GM21737 (cell line): ENCODE measurements around the gene ODAD4.
"Not testable (repeated sequence)": the region's sequence is repeated elsewhere in the genome, so short reads cannot be mapped to it uniquely, and the experiment has no call there.

Experiments
- ATAC-seq: cut with Tn5 transposase; IDR thresholded peaks from one replicate; pipeline ENCODE4 v1.9.1; 2021; ENCODE audit warnings: mild to moderate bottlenecking, moderate library complexity; ENCODE audit not compliant: unreplicated experiment

ODAD4 gene

DNA sequence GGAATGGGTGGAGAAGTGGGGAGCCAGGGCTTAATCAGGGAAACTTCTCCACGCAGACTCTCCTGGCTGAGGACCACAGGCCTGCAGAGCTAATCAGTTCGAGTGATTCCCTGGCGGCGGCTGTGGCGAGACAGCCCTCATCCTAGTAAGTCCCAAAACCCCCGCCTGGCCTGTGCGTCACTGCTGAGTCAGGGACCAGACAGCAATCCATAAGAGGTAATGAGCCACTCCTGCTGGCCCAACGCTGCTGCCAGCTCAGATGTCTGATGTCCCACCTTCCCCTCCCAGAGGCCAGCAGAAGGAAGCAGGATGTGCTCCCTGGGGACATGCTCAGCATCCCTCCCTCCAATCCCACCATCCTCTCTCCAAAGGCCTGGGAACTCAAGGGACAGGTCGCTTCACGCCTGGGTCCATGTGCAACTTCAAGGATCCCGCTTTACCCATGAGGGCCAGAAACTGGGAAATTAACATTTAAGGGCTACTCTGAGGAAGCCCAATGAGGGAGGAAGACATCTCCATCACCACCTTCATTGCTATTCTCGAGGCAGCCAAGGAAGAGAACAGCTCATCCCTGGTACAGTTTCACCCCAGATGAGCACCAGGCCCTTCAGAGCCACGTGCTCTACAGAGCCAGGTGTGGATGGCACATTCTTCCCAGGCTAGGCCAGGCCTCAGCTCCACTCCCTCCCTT lies 19.6 kb upstream of the ODAD4 start:
- ATAC-seq = no peak

DNA sequence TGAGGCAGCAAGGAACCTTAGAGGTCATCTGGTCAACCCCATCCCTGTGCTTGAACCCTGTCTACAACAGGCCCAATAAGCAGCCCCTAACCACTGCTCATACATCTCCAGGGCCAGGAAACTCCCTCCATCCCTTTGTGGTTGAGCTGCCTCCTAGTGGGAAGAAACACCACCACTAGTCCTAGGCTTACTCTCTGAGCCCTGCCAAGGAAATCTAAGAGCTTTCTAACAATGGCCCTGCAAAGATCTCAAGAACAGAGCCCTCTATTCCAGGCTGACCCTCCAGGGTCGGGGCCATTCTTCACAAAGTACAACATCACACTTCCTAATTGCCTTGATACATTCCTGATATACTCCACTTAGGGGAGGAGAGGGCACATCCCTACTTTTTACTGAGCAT lies 17.5 kb upstream of the ODAD4 start:
- no peak for ATAC-seq

DNA sequence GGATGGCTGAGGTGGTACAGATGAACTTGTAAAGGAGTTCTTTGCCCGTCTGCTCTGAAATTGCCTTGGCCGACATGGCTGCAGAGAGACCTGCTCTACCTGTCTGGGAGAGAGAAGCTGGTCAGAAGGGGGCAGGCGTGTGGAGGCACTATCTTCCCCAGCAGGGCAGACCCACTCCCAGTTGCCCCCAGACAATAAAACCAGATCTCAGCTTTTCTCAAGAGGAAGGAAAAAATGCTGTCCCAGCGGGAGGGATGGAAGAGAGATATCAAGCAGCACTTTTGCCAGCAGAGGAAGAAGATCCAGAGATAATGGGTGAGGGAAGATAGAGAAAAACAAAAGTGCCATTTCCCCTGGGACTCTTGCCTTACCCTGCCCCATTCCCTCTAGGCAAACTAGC lies 16.6 kb upstream of the ODAD4 start:
- ATAC-seq = no peak

DNA sequence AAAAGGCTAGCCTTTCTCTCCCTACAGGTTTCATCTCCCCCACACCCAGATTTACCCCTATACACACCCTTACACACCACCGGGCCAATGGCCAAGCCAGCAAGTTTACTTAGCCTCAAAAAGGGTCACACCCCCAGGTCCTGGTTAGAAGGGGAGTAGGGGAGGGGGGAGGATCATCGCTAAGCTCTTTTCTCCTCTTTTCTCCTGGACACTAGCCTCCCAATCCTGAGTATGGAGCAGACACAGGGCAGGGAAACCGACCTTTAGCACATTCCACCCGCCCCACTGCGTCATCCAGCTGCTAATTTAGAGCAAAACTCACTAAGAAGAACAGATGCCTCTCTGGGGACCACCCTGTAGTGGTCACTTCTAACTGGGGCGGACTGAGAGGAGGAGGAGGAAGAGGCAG lies 16.1 kb upstream of the ODAD4 start:
- ATAC-seq = no peak

DNA sequence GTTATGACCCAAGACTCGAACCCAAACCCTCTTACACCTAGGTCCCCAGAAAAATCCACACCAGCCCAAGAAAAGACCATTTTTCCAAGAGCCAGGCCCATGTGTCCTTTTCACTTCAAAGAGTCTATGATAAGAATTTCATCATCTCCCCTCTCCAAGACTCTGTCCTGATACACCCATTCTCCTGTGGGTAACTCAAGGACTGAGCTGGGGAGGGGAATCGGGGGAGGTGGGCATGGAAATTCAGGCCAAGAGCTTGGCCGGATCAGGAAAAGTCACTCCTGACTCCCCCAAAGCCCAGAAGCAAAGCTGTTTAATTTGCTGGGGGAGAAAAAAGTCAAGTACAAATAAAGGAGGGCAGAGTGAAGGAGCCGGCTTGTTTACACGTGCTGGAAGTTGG lies 15.4 kb upstream of the ODAD4 start:
- ATAC-seq = no peak

DNA sequence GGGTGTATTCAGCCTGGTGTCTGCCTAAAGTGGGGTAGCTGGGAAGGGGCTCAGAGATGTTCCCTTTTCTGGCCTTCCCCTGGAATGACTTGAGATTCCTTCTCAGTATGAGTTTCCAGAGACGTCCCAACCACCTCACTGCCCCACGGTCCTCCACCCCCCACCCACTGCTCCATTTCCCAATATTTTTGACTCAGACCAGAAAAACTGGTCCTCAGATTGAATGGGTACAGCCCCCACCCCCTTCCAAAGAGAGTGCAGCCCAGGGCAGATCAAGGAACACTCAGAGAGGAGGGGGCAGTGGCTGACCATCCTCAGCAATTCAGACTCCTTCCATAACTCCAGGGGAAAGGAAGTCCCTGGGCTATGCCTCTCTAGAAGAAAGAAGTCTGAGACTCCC lies 14.9 kb upstream of the ODAD4 start:
- ATAC-seq = no peak

DNA sequence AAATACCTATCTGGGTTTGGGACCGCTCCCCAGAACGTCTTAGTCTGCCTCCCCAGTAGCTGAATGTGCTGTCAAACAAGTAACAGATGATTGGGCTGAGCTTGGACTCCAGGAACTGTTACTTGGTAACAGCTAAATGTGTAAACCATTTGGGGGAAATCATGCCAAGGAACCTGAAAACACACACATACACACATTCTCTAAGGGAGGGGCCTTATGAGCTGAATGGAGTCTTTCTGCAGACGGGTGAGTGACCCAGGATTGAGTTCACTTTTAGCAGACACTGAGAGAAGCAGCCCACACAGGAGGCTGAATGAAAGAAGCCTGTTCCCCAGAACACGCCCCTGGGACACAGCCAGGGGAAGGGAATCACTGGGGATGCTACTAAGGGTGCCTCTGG lies 13.2 kb upstream of the ODAD4 start:
- ATAC-seq = no peak

DNA sequence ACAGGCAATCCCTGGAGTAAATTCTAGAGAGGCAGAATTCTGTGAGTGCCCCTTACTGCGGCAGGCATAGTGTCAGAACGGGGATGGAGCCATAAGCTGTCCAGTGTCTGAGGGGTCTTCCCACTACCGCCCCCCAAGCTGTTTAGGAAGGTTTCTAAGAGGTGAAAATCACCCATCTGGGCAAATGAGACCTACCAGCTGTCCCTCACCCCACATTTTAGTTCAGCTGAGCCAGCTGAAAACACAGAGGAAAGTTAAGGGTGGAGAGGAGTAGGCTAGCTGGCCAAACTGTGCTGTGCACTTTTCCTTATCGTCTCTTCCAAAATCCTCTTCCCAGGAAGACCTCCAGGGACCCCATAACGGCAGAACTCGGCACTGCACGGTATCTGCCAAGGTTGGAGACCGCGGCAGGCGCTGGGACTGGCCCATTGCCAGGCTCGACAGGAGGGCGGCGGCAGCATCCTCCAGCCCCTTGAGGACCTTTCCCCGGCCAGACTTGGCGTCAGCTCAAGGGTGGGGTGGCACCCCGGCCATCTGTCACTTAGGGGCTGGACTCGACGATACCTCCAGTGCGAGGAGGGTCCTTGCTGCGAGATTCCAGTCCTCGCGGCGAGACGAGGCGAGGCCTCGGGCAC lies 12.6 kb upstream of the ODAD4 start:
- ATAC-seq = peak; percentile 14

DNA sequence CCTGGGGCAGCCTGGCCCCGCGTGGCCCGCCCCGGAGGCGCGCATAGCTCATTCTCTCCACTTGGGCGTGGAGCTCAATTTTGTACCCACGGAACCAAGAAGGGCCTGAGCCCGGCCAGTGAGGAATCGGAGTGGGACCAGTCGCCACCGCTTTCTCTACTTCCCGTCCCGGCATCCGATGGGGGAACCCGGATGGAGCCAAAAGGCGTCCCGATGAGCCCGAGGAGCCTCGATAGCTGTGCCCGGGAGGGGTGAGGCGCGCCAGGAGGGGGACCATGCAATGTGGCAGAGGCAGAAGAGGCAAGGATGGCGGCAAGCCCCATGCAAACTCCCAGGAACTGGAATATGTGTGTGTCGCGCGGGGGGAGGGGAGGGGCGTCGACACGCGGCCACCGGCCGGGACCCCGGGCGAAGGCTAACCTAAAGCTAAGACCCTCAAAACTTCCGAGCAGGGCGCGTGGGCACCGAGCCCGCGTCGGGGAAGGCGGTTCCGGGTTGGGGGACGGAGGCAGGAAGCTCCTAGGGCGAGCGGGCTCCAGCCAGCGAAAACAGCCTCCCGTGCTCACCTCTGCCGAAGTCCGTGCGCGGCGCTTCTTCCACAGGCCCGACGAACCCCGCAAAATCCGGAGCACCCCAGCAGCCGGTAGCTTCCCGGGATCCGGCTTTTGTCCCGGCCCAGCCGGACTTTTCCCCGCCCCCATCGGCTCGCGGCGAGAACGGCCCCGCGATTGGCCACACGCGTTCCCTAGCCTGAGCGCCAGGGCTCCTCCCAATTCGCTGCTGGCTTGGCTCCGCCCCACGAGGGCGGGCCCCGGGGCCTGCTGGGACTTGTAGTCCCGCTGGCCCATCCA lies 11.9 kb upstream of the ODAD4 start, which contains the start of gene ACLY:
TSS of gene ACLY (minus strand) at position 638 of the 851 bp plus-strand sequence. CDS start 5,078 bp downstream, outside the sequence.
- peak; percentile 94 for ATAC-seq

DNA sequence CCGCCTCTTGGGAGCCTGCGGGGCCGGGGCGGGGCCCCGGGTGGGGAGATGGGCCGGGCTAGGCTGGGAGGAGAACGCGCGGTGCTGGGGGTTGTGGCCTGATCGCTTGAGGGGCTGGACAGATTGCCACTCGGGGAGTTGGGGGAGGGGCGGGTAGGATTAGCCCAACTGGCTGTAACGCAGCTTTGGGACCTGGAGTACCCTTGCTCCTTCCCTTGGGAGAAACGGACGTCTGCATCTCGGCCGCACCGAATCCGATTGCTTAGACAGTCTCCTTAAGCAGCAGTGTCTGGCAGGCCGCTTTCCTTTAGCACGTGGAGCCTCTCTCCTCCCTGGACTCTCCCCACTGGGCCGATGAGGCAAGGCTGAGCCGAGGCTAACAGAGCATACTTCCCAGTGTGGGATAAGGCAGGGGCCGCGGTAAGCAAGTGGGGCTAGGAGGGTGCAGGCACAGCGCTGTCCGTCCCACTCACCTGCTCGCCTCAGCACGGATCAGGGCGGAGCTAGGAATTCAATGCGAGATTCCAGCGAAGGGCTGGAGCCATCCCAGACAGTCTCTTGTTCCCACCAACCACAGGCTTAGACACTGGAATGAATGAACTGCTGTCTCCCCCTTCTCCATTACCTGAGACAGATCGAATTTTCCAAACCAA lies 11.1 kb upstream of the ODAD4 start:
- peak; percentile 4 for ATAC-seq

DNA sequence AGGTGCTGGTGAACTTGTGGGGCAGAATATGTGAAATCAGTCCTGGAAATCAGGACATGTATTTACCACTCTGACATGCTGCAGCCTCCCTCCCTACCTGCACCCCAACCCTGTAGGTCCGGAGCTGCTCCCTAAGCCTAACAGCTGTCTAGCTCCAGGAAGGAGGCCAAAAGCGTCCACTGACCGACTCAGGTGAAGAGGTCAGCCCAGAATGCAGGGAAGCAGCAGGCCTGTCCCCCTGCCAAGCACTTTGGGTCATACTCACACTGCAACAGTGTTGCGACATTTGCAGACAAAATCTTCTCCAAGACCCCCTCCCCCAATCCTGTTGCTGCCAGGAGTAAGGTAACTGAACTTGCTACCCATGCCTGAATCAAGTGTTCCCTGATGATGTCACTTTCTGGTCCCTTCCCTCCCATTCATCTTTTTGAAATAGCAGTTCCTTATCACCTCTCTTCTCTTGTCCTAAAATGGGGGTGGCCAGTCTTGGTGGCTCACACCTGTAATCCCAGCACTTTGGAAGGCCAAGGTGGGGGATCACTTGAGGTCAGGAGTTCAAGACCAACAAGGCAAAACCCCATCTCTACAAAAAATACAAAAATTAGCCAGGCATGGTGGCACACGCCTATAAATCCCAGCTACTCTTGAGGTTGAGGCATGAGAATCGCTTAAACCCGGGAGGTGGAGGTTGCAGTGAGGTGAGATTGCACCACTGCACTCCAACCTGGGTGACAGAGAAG lies 10.4 kb upstream of the ODAD4 start:
- no peak for ATAC-seq

DNA sequence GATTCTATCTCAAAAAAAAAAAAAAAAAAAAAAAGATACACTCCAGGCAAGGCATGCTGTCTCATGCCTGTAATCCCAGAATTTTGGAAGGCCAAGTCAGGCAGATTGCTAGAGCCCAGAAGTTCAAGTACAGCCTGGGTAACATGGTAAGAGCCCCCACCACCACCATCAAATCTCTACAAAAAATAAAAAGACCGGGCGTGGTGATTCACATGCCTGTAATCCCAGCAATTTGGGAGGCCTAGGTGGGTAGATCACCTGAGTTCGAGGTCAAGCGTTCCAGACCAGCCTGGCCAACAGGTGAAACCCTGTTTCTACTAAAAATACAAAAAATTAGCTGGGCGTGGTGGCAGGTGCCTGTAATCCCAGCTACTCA lies 9.8 kb upstream of the ODAD4 start:
- no peak for ATAC-seq

DNA sequence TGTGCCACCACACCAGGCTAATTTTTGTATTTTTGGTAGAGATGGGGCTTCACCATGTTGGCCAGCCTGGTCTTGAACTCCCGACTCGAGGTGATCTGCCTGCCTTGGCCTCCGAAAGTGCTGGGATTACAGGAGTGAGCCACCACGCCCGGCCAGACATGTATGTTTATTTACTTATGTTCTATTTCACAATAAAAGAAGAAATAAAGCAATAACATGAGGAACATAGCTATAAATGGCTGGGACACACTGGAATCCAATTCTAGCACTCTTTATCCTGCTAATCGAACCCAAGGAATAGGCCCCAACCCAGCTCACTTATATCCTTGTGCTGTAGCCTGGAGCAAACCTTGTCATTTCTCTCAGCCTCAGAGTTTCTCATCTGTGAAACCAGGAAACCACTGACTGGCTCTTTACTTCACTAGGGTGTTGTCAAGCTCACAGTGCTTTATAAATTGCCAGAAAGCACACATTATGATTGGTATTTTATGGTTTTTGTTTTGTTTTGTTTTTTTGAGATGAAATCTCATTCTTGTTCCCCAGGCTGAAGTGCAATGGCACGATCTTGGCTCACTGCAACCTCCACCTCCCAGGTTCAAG lies 4.3 kb upstream of the ODAD4 start:
- ATAC-seq = no peak

DNA sequence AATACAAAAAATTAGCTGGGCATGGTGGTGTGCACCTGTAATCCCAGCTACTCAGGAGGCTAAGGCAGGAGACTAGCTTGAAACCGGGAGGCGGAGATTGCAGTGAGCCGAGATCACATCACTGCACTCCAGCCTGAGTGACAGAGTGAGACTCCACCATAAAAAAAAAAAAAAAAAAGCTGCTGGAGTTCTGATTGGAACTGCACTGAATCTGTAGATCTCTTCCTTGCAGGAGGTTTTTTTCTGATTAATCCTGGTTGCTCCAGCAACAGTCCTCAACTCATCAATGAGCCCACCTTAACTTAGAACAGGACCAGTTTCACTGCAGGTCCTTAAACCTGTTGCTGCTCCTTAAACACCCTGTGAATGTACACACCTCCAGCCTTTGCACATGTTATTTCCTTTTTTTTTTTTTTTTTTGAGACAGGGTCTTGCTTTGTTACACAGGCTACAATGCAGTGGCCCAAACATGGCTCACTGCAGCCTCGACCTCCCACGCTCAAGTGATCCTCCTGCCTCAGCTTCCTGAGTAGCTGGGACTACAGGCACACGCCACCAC lies 1.6 kb upstream of the ODAD4 start:
- no peak for ATAC-seq

DNA sequence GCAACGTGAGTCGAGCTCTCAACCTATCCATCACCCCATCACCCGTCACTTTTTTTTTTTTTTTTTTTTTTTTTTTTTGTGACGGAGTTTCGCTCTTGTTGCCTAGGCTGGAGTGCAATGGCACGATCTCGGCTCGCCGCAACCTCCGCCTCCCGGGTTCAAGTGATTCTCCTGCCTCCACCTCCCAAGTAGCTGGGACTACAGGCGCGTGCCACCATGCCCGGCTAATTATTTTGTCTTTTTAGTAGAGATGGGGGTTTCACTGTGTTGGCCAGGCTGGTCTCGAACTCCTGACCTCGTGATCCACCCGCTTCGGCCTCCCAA lies 378 bp downstream of the ODAD4 start:
- ATAC-seq = not testable (repeated sequence)

DNA sequence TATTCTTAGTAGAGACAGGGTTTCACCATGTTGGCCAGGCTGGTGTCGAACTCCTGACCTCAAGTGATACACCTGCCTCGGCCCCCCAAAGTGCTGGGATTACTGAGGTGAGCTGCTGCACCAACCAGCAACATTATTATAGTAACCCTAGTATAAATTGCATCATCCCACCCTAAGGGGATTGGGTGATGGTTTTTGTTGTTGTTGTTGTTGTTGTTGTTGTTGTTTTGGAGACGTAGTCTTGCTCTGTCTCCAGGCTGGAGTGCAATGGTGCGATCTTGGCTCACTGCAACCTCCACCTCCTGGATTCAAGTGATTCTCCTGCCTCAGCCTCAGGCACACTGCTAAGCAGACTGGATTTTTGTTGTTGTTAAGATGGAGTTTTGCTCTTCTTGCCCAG lies 1.3 kb downstream of the ODAD4 start:
- ATAC-seq = not testable (repeated sequence)

DNA sequence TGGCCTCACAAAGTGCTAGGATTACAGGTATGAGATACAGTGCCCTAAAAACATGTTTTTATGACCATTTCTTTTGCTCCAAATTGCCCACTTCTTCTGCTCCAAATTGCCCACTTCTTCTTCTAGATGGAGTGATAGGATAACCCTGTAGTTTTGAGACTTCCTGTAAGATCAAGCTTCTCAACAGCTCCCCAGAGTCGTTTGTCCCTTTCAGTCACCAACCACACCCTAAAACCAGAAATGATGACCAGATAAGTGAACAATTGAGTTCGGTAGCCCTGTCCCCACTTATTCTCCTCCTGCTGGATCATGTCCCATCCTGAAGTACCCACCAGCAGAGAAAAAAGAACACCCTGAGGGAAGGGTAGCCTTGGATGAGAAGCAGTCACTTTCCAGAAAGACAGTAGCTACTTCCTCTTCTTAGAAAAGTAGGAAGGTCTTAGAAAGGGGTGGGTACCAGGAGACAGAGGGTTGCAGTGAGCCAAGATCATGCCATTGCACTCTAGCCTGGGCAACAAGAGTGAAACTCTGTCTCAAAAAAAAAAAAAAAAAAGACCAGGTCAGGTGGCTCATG lies 2.5 kb downstream of the ODAD4 start:
- no peak for ATAC-seq

DNA sequence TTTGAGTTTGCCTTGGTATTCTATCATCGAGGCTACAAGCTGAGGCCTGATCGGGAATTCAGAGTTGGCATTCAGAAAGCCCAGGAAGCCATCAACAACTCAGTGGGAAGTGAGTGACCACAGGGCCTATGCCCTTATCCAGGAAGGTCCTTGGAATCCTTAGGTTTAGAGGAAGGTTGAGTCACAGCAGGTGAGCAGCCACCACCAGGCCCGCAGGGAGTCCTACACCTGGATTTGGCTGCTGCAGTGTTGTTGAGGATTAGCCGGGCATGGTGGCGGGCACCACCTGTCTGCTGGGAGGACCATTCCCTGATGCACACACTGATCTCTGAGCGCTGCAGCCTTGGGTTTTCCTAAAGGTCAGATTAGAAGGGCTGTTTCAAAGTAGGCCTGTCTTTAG lies 5.2 kb downstream of the ODAD4 start:
- no peak for ATAC-seq
